GM12892 (cell line): ENCODE measurements around the gene TOM1L2.

ENCODE experiments used
- POLR2A ChIP-seq: IDR thresholded peaks from 2 replicates; pipeline ENCODE4 v1.6.1; 2011; ENCODE audit warnings: low read depth, low read length, control low read depth
- POLR2AphosphoS5 ChIP-seq: IDR thresholded peaks from 2 replicates; pipeline ENCODE4 v1.6.1; 2011; ENCODE audit warnings: low read depth, low read length, control low read depth
- TAF1 ChIP-seq: IDR thresholded peaks from 2 replicates; pipeline ENCODE4 v1.6.1; 2011; ENCODE audit warnings: low read depth, mild to moderate bottlenecking, control low read depth, low read length, borderline replicate concordance

GRCh38 chr17:17937958-17938357 is 34.2 kb downstream of the TOM1L2 start:
- TF ChIP-seq POLR2AphosphoS5: no peak
- no peak for TF ChIP-seq POLR2A
- no peak for TF ChIP-seq TAF1
